K562 (cell line): Measurements from ENCODE around the gene CUX1. TPM values are rescaled to one million over a fixed set of nuclear protein-coding genes. Genes with fewer than 3 reads are reported as not detected.

Source experiments
- ATAC-seq: fragments of 200-7000 bp; cut with Tn5 transposase; 3 replicates; pipeline ENCODE4 v1.9.1; 2020; ENCODE audit warnings: moderate library complexity
- BruUV-seq: library from RNA; stranded (reverse); fragments of 400-500 nt; replicated peaks from 2 replicates; lab custom pipeline; 2021; lab: Mats Ljungman, UMichigan
- CTCF ChIA-PET: fragments of 300-600 bp; formaldehyde crosslinking; extraction: SDS; loops from one replicate; lab custom pipeline; 2021; ENCODE audit warnings: low intra/inter-chr PET ratio; lab: Yijun Ruan, JAX
- POLR2A ChIA-PET: fragments of 300-600, 350-650 bp; sonication (Branson Sonifier 250); formaldehyde crosslinking; extraction: SDS; loops from one replicate; lab custom pipeline; 2021; ENCODE audit warnings: antibody characterized with exemption, inconsistent platforms; lab: Yijun Ruan, JAX
- DNase-seq, 4 experiments: peaks; one replicate each; pipeline versions ENCODE4 v3.0.0 to v3.0.0-alpha.2; 2011 to 2018; ENCODE audit warnings: low spot score in 3 of 4, mixed read lengths in 3 of 4; ENCODE audit errors: extremely low read depth in 1 of 4
- FAIRE-seq: peaks from 2 replicates; lab custom pipeline; 2011; peaks lifted over from hg19 to GRCh38; lab: Jason Lieb, UNC
- H2AFZ ChIP-seq: 2 replicates; pipeline ENCODE4 v1.6.0; 2011; ENCODE audit warnings: low read depth, low read length, control low read depth, inconsistent platforms
- H3K27ac ChIP-seq: fragments of 200-600 bp; 3 replicates; pipeline ENCODE4 v1.8.0; 2011; ENCODE audit warnings: low read depth, mild to moderate bottlenecking, control low read depth, inconsistent platforms, low read length, moderate library complexity, mixed read lengths; ENCODE audit errors: extremely low read depth
- H3K27me3 ChIP-seq, 2 experiments: fragments of 300-600 bp in 1 of 2; 2 replicates in 1 of 2; 3 replicates in 1 of 2; pipeline versions ENCODE4 v1.6.0 to v1.8.0; 2011; ENCODE audit warnings: inconsistent platforms in 2 of 2, low read length in 2 of 2, mild to moderate bottlenecking in 1 of 2, mixed read lengths in 1 of 2, moderate library complexity in 1 of 2; ENCODE audit not compliant: control insufficient read depth in 2 of 2, insufficient read depth in 2 of 2
- H3K36me3 ChIP-seq: fragments of 300-600 bp; 3 replicates; pipeline ENCODE4 v1.8.0; 2011; ENCODE audit warnings: mild to moderate bottlenecking, low read length, inconsistent platforms; ENCODE audit not compliant: control insufficient read depth, insufficient read depth
- H3K4me1 ChIP-seq, 2 experiments: fragments of 200-600 bp in 1 of 2; replicated peaks in 1 of 2; 2 replicates in 1 of 2; 3 replicates in 1 of 2; pipeline versions ENCODE4 v1.5.1 to v1.8.0; 2011; ENCODE audit warnings: inconsistent platforms in 2 of 2, low read length in 2 of 2, mild to moderate bottlenecking in 1 of 2, mixed read lengths in 1 of 2, moderate library complexity in 1 of 2; ENCODE audit not compliant: control insufficient read depth in 2 of 2, insufficient read depth in 2 of 2
- H3K4me2 ChIP-seq: 2 replicates; pipeline ENCODE4 v1.6.1; 2011; ENCODE audit warnings: low read length, control low read depth, inconsistent platforms, mixed read lengths; ENCODE audit not compliant: insufficient read depth
- H3K4me3 ChIP-seq: fragments of 200-600 bp; sonication (generic), shearing (Covaris generic); 2 replicates; pipeline ENCODE4 v1.5.1; 2016; ENCODE audit warnings: control low read depth, inconsistent platforms
- H3K79me2 ChIP-seq: fragments of 200-600 bp; 3 replicates; pipeline ENCODE4 v1.8.0; 2011; ENCODE audit warnings: low read length, inconsistent platforms; ENCODE audit not compliant: control insufficient read depth, insufficient read depth
- H3K9ac ChIP-seq, 2 experiments: 2 replicates each; pipeline versions ENCODE4 v1.6.0 to v1.6.1; 2011; ENCODE audit warnings: low read depth in 2 of 2, low read length in 2 of 2, control low read depth in 1 of 2, inconsistent platforms in 1 of 2, mild to moderate bottlenecking in 1 of 2, mixed read lengths in 1 of 2; ENCODE audit not compliant: insufficient read depth in 1 of 2
- H3K9me1 ChIP-seq: one replicate; pipeline ENCODE4 v1.6.0; 2011; ENCODE audit warnings: inconsistent platforms, mild to moderate bottlenecking, low read length, moderate library complexity; ENCODE audit not compliant: control insufficient read depth, insufficient read depth
- H3K9me3 ChIP-seq: replicated peaks from 2 replicates; pipeline ENCODE4 v1.5.1; 2011; ENCODE audit warnings: low read depth, low read length, inconsistent platforms; ENCODE audit not compliant: control insufficient read depth, insufficient read depth
- H4K20me1 ChIP-seq: replicated peaks from 2 replicates; pipeline ENCODE4 v1.6.1; 2011; ENCODE audit warnings: low read length, inconsistent platforms, mixed read lengths; ENCODE audit not compliant: control insufficient read depth, insufficient read depth
- DMBX1 ChIP-seq: fragments of 250-450 bp; sonication (Bioruptor Pico); IDR thresholded peaks from 2 replicates; pipeline ENCODE4 v1.8.0; 2022; ENCODE audit warnings: inconsistent platforms, mild to moderate bottlenecking, moderate library complexity, borderline replicate concordance
- NFATC3 ChIP-seq: fragments of 450-650 bp; IDR thresholded peaks from 2 replicates; pipeline ENCODE4 v1.6.1; 2017; ENCODE audit warnings: mild to moderate bottlenecking
- NONO ChIP-seq, 2 experiments: fragments of 200-400 bp in 1 of 2; fragments of 450-650 bp in 1 of 2; formaldehyde crosslinking in 1 of 2; IDR thresholded peaks; 2 replicates each; pipeline ENCODE4 v1.6.1; 2017; ENCODE audit warnings: low read depth in 2 of 2, mild to moderate bottlenecking in 2 of 2, moderate library complexity in 2 of 2, low read length in 1 of 2
- ZNF583 ChIP-seq: fragments of 250-450 bp; sonication (Bioruptor Pico); IDR thresholded peaks from 2 replicates; pipeline ENCODE4 v1.4.0; 2020
- WGBS: fragments of 100-300 bp; shearing (Covaris generic); methylation state at CpG from one replicate; pipeline ENCODE4 v1.1.6; 2016; ENCODE audit warnings: low coverage, mixed read lengths; ENCODE audit not compliant: insufficient coverage; ENCODE audit errors: missing lambda C conversion rate; 5-methylcytosine and 5-hydroxymethylcytosine counted together
- in situ Hi-C: fragments of 300-500 bp; cut with MboI; formaldehyde crosslinking; loops from 4 replicates; pipeline ENCODE4 v1.15.0; 2018; ENCODE audit warnings: inconsistent platforms, mixed read lengths
- intact Hi-C: fragments of 100-400 bp; cut with micrococcal nuclease; formaldehyde crosslinking; loops from 2 replicates; pipeline ENCODE4 v1.14.2; 2022
- polyA plus RNA-seq, 8 experiments: library from polyadenylated mRNA; depleted of rRNA in 4 of 8; stranded (reverse) in 5 of 8; unstranded in 3 of 8; fragments of >200 nt; fragmentation: Nextera tagmentation in 2 of 8; fragmentation: Illumina TruSeq in 1 of 8; extraction: Ambion mirVana in 2 of 8; extraction: Trizol in 1 of 8; gene quantifications; 2 replicates each; pipeline versions ENCODE4 v1.2.1 to v1.2.3, GENCODE V29; 2011 to 2014; ENCODE audit warnings: inconsistent platforms in 1 of 8, missing spikeins in 1 of 8
- total RNA-seq, 7 experiments: library from RNA; depleted of rRNA in 6 of 7; stranded (reverse); fragments of >200 nt in 6 of 7; fragmentation: Illumina TruSeq in 2 of 7; extraction: Trizol in 2 of 7; gene quantifications; 2 replicates each; pipeline versions ENCODE4 v1.2.1 to v1.2.3, GENCODE V29; 2011 to 2021; ENCODE audit warnings: low replicate concordance in 1 of 7
- TF ChIP-seq, protein P1 (sequence below): fragments of 450-650 bp; formaldehyde crosslinking; IDR thresholded peaks from 2 replicates; pipeline ENCODE4 v1.4.0; 2020; ENCODE audit warnings: mild to moderate bottlenecking, moderate library complexity
- TF ChIP-seq, protein P2 (sequence below): fragments of 450-650 bp; IDR thresholded peaks from 2 replicates; pipeline ENCODE4 v1.6.1; 2017; ENCODE audit warnings: antibody characterized with exemption

The CUX1 gene
- total and polyA plus RNA-seq, 9 of the 15 experiments (the other 6 are each of a cell fraction or from before 2014, with no cell fraction given): 3.6 to 55.3 (median 25.2) TPM

- no peak overlapping the region for H3K27ac ChIP-seq
- no peaks in the 10 kb centered on the region for H3K36me3 ChIP-seq
- H3K9ac ChIP-seq: no peak overlapping the region
- ChIA-PET CTCF (no interaction called here), POLR2A (interaction anchor here (0.9 to 1.7 kb wide), 3 partner anchors 10 to 19 kb away, joined by 3 to 4 read pairs (median 3); no protein-coding TSS in a partner anchor)
- in situ Hi-C loops: no loop called here
- H3K9me3 ChIP-seq: 0 out of 2 replicates have a peak, but pooled peaks cover 4% of the 10 kb centered on the region
- no peak for ATAC-seq
- no peak overlapping the region for H3K4me2 ChIP-seq
- no TSS peak for BruUV-seq
- H4K20me1 ChIP-seq: peaks cover 4% of the 10 kb centered on the region
- no peaks in the 10 kb centered on the region for H3K27me3 ChIP-seq
- no peak overlapping the region for H3K4me3 ChIP-seq
- no peak overlapping the region for H2AFZ ChIP-seq
- no peak for TF ChIP-seq NONO (IDR thresholded peaks at IDR 0.05; ENCODE audit: low read depth in 2 of 2, low read length in 1 of 2)
- no peak for TF ChIP-seq NFATC3
- TF ChIP-seq ZNF583 (CRISPR knock-in tag): no peak
- TF ChIP-seq, protein P1, sequence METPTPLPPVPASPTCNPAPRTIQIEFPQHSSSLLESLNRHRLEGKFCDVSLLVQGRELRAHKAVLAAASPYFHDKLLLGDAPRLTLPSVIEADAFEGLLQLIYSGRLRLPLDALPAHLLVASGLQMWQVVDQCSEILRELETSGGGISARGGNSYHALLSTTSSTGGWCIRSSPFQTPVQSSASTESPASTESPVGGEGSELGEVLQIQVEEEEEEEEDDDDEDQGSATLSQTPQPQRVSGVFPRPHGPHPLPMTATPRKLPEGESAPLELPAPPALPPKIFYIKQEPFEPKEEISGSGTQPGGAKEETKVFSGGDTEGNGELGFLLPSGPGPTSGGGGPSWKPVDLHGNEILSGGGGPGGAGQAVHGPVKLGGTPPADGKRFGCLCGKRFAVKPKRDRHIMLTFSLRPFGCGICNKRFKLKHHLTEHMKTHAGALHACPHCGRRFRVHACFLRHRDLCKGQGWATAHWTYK (CRISPR knock-in tag): no peak
- TF ChIP-seq, protein P2, sequence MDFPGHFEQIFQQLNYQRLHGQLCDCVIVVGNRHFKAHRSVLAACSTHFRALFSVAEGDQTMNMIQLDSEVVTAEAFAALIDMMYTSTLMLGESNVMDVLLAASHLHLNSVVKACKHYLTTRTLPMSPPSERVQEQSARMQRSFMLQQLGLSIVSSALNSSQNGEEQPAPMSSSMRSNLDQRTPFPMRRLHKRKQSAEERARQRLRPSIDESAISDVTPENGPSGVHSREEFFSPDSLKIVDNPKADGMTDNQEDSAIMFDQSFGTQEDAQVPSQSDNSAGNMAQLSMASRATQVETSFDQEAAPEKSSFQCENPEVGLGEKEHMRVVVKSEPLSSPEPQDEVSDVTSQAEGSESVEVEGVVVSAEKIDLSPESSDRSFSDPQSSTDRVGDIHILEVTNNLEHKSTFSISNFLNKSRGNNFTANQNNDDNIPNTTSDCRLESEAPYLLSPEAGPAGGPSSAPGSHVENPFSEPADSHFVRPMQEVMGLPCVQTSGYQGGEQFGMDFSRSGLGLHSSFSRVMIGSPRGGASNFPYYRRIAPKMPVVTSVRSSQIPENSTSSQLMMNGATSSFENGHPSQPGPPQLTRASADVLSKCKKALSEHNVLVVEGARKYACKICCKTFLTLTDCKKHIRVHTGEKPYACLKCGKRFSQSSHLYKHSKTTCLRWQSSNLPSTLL: no peak
- TF ChIP-seq DMBX1 (CRISPR knock-in tag): no peak
- 80% methylated on average over 8 of the region's 8 CpGs for WGBS
- FAIRE-seq: no peak
- peaks cover 0 to 4% of the 10 kb centered on the region in 2 experiments; a peak in 2 of 5 replicates for H3K4me1 ChIP-seq
- no peaks in the 10 kb centered on the region for H3K79me2 ChIP-seq
- H3K9me1 ChIP-seq: no peaks in the 10 kb centered on the region
- intact Hi-C loops: no loop called here
- no peak for DNase-seq
Measured at GRCh38 chr7:102049765-102050164, 232.3 kb downstream of the CUX1 start.
